Thoracic aorta (tissue), 2 donors: Measurements from ENCODE around the gene MAP3K8. TPM values are rescaled to one million over a fixed set of nuclear protein-coding genes. Genes with fewer than 3 reads are reported as not detected.

Experiments used
- ATAC-seq: fragments of 150-250 bp; one replicate; pipeline ENCODE4 v1.8.0; 2017; ENCODE audit warnings: low read depth; ENCODE audit not compliant: insufficient number of reproducible peaks, low FRiP score
- DNase-seq: peaks from one replicate; pipeline ENCODE4 v3.0.0-alpha.2; 2020; ENCODE audit warnings: low spot score
- H3K27ac ChIP-seq, 2 donors: fragments of 200-600 bp; sonication (generic); 1 replicate in 1 of 2; 2 replicates in 1 of 2; pipeline ENCODE4 v1.5.1; 2016; ENCODE audit warnings: mild to moderate bottlenecking in 2 of 2, moderate library complexity in 2 of 2
- H3K27me3 ChIP-seq: fragments of 200-600 bp; sonication (generic); replicated peaks from 2 replicates; pipeline ENCODE4 v1.6.0; 2016; ENCODE audit warnings: mild to moderate bottlenecking; ENCODE audit not compliant: insufficient read depth
- H3K36me3 ChIP-seq: fragments of 200-600 bp; sonication (generic); one replicate; pipeline ENCODE4 v1.5.1; 2016
- H3K4me1 ChIP-seq, 2 donors: fragments of 200-600 bp; sonication (generic); 1 replicate in 1 of 2; 2 replicates in 1 of 2; pipeline versions ENCODE4 v1.5.1 to v1.6.0; 2016; ENCODE audit warnings: low read depth in 2 of 2, mild to moderate bottlenecking in 1 of 2; ENCODE audit not compliant: control insufficient read depth in 1 of 2
- H3K4me3 ChIP-seq: fragments of 200-600 bp; sonication (generic); 2 replicates; pipeline ENCODE4 v1.5.1; 2016; ENCODE audit warnings: mild to moderate bottlenecking
- H3K9me3 ChIP-seq: fragments of 200-600 bp; sonication (generic); 2 replicates; pipeline ENCODE4 v1.5.1; 2016
- total RNA-seq, 2 donors: library from RNA; depleted of rRNA; stranded (reverse); fragments of >200 nt; gene quantifications; one replicate each; pipeline versions ENCODE4 v1.1.0 to v1.2.3, GENCODE V29; 2016
- TF ChIP-seq, protein P1 (sequence below): fragments of 200-600 bp; sonication (generic); IDR thresholded peaks from one replicate; pipeline ENCODE4 v1.5.1; 2019; ENCODE audit warnings: antibody characterized with exemption

The MAP3K8 gene
- total RNA-seq, 2 donors from 2014 or later = 63.4 to 64.3 TPM

DNA sequence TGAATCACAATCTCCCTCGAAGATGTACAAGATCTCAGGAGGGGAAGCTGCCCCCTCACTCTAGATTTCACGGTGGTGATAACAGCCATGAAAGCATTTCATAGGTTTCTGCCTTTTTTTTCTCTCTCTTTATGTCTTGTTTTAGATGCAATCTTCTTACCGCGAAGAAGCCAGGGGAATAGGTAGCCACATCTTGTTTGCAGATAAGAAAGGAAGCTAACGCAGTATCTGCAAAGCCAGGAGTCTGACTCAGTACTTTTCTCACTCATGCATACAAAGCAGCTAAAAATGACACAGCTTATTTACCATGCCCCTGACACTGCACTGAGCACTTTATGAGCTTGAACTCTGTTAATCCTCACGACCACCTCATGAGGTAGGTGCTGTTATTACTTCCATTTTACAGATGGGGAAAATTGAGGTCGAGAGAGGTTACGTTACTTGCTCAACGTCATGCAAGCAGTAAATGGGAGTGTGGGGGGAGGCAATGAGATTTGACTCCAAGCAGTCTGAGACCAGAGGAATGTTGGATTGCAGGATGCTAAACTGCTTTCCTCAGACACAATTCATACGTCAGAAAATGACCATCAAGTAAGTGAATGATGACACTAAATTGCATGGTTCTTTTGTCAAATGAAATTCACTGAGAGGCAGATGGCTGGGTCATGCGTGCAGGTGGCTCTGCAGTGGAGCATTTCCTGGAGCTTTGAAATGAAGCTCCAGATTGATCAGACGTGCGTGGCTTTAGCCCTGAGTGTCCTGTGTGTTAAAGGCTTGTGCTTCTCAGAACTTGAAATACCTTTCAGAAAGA, 3.3 kb downstream of the MAP3K8 start:
- Histone ChIP-seq H3K9me3 (no peaks in the 10 kb centered on the region), H3K27ac (peak overlapping the region; percentile 47 to 99), H3K4me3 (peak overlapping the region; percentile 97), H3K27me3 (no peaks in the 10 kb centered on the region), H3K4me1 (peaks cover 42 to 49% of the 10 kb centered on the region in 2 donors), H3K36me3 (peaks cover 14% of the 10 kb centered on the region)
- DNase-seq = no peak
- no peak for ATAC-seq
- TF ChIP-seq, protein P1, sequence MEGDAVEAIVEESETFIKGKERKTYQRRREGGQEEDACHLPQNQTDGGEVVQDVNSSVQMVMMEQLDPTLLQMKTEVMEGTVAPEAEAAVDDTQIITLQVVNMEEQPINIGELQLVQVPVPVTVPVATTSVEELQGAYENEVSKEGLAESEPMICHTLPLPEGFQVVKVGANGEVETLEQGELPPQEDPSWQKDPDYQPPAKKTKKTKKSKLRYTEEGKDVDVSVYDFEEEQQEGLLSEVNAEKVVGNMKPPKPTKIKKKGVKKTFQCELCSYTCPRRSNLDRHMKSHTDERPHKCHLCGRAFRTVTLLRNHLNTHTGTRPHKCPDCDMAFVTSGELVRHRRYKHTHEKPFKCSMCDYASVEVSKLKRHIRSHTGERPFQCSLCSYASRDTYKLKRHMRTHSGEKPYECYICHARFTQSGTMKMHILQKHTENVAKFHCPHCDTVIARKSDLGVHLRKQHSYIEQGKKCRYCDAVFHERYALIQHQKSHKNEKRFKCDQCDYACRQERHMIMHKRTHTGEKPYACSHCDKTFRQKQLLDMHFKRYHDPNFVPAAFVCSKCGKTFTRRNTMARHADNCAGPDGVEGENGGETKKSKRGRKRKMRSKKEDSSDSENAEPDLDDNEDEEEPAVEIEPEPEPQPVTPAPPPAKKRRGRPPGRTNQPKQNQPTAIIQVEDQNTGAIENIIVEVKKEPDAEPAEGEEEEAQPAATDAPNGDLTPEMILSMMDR = no peak

DNA sequence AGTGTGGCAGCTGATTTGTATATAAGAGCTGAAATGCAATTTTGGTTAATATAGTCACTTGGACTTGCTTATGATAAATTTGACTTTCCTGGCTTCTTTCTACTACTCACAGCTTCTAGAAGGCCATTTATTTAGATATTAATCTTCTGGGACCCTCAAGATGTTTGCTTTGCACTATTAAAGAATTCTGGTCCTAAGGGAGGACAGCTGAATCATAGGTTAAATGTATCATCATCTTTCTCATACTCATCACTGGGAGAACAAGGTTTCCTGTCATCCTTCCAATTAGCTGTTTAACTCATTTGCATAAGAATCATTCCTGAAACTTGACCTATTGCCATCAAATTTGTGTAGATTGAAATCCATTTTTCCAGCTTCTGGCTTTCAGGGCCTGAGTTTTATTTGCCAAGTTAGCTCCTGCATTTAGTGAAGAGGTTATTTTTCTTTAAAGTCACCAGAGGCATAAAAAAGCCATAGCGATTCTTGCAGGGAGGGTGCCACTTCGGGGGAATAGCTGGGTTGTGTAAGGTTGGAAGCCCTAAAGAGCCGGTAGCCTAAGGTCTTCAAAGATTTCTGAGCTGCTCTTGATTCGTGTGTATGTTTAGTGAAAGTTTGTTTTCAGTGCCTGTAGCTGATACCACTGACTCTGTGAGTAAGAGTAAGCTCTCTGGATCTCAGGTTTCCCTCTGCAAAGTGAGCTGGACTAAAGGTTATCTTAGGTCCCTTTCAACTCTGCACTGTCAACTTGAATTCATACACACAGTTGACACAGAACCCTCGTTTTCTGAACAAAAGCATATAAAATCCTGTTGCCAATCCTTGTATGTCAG, 4.3 kb downstream of the MAP3K8 start:
- no peaks in the 10 kb centered on the region for H3K9me3 ChIP-seq
- H3K4me1 ChIP-seq = peaks cover 51 to 59% of the 10 kb centered on the region in 2 donors
- H3K27me3 ChIP-seq = no peaks in the 10 kb centered on the region
- peak overlapping the region; percentile 97 for H3K4me3 ChIP-seq
- TF ChIP-seq, protein P1 = no peak
- ATAC-seq (no peak), DNase-seq (no peak)
- H3K36me3 ChIP-seq = peaks cover 14% of the 10 kb centered on the region
- peak overlapping the region; percentile 47 to 99 for H3K27ac ChIP-seq

DNA sequence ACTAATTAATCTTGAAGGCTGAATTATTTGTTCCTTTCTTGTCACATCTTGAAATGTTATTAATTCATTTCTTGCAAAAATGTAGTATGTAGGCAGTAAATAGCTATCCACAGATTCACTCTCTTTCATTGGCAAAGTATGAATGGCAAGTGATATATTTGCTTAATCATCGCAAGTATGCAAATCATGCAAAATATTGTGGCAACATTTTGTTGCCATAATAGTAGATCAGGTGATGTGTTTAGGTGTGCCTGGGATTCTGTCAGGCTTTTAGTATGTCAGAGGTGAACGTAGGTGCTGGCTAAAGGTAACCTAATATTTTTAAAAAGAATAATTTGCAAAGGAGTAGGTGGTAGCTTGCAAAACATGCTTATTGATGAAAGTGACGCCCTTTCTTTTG, 5.9 kb downstream of the MAP3K8 start:
- ATAC-seq = no peak
- peaks cover 20% of the 10 kb centered on the region for H3K36me3 ChIP-seq
- no peak for DNase-seq
- peaks cover 60 to 75% of the 10 kb centered on the region in 2 donors for H3K4me1 ChIP-seq
- H3K9me3 ChIP-seq = no peaks in the 10 kb centered on the region
- peak overlapping the region in 1 of 2 donors; percentile 76 for H3K27ac ChIP-seq
- TF ChIP-seq, protein P1 = no peak
- H3K27me3 ChIP-seq = no peaks in the 10 kb centered on the region
- peak overlapping the region; percentile 28 for H3K4me3 ChIP-seq

DNA sequence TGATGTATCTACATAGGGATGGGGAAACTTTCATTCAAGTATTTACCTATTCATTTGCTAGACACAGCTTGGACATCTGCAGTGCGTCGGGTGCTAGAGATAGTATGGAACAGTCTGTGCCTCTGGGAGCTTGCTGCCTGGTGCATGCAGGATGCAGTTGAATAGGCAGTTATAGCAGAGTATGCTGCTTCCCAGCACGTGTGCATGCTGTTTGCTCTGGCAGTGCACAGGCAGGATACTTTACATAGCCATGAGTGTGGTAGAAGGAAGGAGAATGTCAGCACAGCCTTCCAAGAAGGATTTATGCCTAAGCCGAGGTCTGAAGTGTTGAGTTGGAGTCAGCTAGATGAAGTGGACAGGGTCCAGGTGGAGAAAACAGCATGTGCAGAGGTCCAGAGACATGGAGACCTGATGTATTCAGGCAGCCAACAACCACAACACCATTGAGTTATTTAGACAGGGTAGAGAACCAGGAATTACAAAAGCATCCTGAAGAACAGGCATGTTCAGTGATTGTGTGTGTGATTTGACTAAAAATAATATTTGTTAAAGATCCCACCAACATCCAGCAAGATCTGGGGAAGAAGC, 8.1 kb downstream of the MAP3K8 start:
- TF ChIP-seq, protein P1 = no peak
- ATAC-seq = no peak
- peaks cover 73 to 90% of the 10 kb centered on the region in 2 donors for H3K4me1 ChIP-seq

DNA sequence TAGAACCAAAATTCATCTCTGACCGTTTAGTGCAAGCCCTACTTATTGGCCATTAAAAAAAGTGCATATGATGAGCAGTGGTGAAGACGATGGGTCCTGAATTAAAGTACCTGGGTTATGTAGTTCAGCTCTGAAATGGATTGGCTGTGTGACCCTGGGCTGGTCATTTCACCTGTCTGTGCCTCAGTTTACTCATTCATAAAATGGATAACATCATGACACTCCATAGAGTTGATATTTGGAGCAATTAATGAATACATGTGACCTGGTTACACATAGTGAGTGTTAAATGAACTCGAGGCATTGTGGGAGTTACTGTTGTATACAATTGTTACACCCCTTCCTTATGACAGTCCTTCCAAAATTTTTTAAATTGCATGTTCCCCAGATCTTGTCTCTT, 9.1 kb downstream of the MAP3K8 start:
- no peak for ATAC-seq
- peaks cover 32% of the 10 kb centered on the region for H3K36me3 ChIP-seq

More for the DNA sequence above, 8.1 kb downstream of the MAP3K8 start:
- Histone ChIP-seq H3K27ac (peak overlapping the region; percentile 61 to 76), H3K9me3 (no peaks in the 10 kb centered on the region), H3K27me3 (no peaks in the 10 kb centered on the region), H3K4me3 (peak overlapping the region; percentile 52), H3K36me3 (peaks cover 23% of the 10 kb centered on the region)
- DNase-seq = no peak

More for the DNA sequence above, 9.1 kb downstream of the MAP3K8 start:
- TF ChIP-seq, protein P1 = no peak
- Histone ChIP-seq H3K9me3 (no peaks in the 10 kb centered on the region), H3K4me3 (no peak overlapping the region), H3K4me1 (peaks cover 73 to 83% of the 10 kb centered on the region in 2 donors), H3K27ac (peak overlapping the region; percentile 61 to 76), H3K27me3 (no peaks in the 10 kb centered on the region)
- DNase-seq = no peak
